Omental fat pad (tissue), 4 donors: Measurements from ENCODE around the gene JAML. TPM values are rescaled to one million over a fixed set of nuclear protein-coding genes. Genes with fewer than 3 reads are reported as not detected.

Experiments used
- ATAC-seq: fragments of 150-250 bp; one replicate; pipeline ENCODE4 v1.9.1; 2016; ENCODE audit warnings: mild to moderate bottlenecking, moderate library complexity; ENCODE audit not compliant: low FRiP score
- DNase-seq: peaks from one replicate; pipeline ENCODE4 v3.0.0-alpha.2; 2019; ENCODE audit warnings: low spot score
- total RNA-seq, 4 donors: library from RNA; depleted of rRNA; stranded (reverse); fragments of >200 nt; gene quantifications; one replicate each; pipeline ENCODE4 v1.1.0, GENCODE V29; 2016
- TF ChIP-seq, protein P1 (sequence below), 3 donors: fragments of 450-650 bp; IDR thresholded peaks; one replicate each; pipeline ENCODE4 v1.5.1; 2016 to 2017; ENCODE audit warnings: antibody characterized with exemption in 3 of 3, mild to moderate bottlenecking in 3 of 3, moderate library complexity in 2 of 3

Gene JAML
- total RNA-seq, 4 donors from 2014 or later = 9.9 to 35.9 (median 13.7) TPM

DNA sequence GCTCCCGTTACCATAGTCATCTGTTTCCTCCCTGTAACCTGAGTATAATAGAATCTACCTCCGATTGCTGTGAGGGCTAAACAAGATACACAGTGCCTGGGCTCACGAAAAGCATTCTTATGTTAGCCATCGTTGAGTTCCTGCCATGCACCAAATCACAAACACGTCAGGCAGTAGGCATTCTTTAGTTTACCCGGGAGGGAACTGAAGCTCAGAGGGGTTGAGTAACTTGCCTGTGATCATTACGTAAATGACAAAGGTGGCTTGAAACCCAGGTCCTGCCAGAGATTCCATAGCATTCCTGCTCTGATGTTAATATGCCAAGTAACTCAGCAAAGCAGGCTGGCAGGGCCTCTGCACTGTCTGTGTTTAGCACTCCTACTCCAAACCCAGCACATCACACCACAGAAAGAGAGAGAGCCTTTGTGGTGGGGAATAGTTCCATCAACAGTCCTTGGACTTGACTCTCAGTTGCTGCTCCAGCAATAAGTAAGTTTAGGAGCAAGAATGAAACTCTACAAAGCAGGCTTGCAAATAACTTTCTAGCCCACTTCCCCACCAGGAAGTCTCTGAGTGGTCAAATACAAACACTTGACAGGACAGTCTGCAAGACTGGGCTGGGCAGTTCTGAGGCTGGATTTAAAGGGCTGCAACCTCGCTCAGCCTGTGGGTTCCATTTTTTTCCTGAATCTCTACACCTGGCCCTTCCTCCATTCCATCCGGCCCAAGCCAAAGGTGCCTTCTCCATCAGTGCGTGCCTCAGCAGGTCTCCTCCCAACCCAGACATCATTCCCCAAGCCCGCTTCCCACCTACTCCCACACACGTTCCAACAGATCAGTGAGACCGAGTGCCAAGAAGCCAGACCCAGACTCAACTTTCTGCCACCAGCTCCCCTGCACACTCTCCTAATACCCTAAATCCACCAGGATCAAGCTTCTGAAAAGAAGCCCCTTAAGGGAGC is 49.5 kb downstream of the JAML start:
- TF ChIP-seq, protein P1, sequence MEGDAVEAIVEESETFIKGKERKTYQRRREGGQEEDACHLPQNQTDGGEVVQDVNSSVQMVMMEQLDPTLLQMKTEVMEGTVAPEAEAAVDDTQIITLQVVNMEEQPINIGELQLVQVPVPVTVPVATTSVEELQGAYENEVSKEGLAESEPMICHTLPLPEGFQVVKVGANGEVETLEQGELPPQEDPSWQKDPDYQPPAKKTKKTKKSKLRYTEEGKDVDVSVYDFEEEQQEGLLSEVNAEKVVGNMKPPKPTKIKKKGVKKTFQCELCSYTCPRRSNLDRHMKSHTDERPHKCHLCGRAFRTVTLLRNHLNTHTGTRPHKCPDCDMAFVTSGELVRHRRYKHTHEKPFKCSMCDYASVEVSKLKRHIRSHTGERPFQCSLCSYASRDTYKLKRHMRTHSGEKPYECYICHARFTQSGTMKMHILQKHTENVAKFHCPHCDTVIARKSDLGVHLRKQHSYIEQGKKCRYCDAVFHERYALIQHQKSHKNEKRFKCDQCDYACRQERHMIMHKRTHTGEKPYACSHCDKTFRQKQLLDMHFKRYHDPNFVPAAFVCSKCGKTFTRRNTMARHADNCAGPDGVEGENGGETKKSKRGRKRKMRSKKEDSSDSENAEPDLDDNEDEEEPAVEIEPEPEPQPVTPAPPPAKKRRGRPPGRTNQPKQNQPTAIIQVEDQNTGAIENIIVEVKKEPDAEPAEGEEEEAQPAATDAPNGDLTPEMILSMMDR (IDR thresholded peaks at IDR 0.05) = no peak
- no peak for ATAC-seq

DNA sequence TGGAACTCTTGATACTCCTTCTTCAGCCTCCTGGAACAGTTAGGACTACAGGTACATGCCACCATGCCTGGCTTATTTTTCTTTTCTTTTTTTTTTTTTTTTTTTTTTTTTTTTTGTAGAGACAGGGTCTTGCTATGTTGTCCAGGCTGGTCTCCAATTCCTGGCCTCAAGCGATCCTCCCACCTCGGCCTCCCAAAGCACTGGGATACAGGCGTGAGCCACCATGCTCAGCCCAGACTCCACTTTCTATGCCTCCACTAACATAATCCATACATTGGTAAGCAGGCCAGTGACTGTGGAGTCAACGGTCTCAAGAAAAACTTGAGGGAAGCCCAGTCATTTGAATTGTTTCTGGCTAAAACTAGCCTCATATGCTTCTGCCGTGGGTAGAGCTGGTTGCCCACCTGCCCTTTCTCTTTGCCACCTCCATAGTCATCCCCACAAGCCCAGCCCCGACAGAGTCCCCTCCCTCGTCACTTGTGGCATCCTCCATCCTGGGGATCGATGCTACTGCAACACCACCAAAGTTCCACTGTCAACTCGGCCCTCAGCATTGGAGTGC is 50.7 kb downstream of the JAML start:
- TF ChIP-seq, protein P1 (IDR thresholded peaks at IDR 0.05) = no peak
- no peak for ATAC-seq

More for the DNA sequence above, 49.5 kb downstream of the JAML start:
- DNase-seq = no peak

GRCh38 chr11:118172356-118172755 is 52.5 kb downstream of the JAML start:
- no peak for DNase-seq
- ATAC-seq = no peak
- TF ChIP-seq, protein P1 (IDR thresholded peaks at IDR 0.05) = no peak

More for the DNA sequence above, 50.7 kb downstream of the JAML start:
- DNase-seq = no peak

DNA sequence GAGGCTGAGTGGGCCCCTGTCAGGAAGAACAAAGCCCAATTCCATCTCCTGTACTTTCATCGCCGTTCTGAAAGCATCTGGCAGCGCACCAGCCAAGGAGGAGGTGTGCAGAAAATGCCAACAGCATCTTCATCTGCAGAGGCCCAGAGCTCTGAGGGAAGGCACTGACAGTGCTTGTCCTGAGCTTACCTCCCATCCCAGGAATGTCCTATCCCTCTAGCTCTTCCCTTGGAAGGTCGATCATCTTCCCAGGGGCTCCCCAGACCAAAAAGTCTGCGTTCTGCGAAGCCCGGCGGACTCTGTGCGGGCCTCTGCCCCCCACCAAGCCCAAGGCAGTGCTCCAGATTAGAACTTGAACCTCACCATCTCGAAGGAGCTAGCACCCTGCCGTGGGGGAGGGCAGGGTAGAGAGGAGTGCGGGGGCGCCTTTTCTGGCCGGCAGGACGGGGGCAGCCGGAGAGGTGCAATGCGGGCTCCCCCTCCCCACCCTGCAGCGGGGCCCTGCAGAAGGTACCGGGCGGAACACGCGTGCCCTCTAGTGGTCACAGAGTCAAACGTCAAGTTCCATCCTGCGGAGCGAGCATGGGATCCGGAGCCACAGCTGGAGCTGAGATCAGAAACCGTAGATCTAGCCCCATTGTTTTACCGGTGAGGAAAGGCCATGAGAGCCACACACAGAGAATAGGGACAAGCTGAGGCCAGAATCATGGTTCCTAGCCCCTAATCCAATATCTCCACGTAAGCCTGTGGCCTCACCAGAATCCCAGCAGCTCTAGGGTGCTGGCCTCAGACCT is 53.3 kb downstream of the JAML start:
- DNase-seq = peak; percentile 36
- ATAC-seq = peak; percentile 45

DNA sequence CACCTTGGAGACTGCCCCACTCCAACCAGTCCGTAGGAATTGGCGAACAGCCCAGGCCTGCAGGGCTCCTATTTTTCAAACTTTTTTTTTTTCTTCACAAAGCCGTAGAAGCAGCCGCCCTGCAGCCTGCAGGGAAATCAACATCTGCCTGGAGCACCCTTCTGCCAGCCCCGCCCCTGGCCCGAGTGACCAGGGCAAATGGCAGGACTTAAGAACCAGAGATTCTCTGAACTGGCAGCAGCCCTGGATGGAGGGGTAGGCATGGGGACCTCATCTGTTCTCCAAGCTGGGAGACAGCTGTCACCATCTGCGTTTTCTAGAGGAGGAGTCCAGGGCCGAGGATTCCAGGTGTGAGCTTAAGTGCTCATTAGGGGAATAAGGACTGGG is 53.9 kb downstream of the JAML start:
- TF ChIP-seq, protein P1 (IDR thresholded peaks at IDR 0.05) = no peak
- ATAC-seq (no peak), DNase-seq (no peak)

More for the DNA sequence above, 53.3 kb downstream of the JAML start:
- TF ChIP-seq, protein P1 (IDR thresholded peaks at IDR 0.05) = peak in 2 of 3 donors; percentile 39 to 70

DNA sequence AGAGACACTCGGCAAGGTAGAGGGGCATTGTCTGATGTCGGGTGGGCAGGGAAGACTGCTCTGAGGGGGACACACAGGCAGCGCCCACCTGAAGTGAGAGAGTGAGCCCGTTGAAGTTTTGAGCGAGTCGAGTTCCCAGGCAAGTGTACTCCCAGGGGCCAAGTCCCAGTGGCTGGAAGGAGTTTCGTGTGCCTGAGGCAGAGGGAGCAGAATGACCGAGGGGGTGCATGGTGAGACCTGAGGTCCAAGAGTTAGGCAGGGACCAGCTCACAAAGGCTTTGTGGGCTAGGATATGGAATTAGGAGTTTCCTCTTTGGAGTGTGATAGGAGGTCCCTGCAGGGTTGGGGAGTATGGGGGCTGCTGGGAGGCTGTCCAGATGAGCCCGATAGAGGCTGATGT is 54.6 kb downstream of the JAML start:
- ATAC-seq (no peak), DNase-seq (no peak)
- TF ChIP-seq, protein P1 (IDR thresholded peaks at IDR 0.05) = no peak
